ENCODE data around the gene RUNX3.

RUNX3 gene

GRCh38 chr1:24878775-24879742 is 51.0 kb downstream of the RUNX3 start:
- DNase-seq = no peak

- DNase-seq = no peak
These were observed 52.0 kb downstream of the RUNX3 start for GRCh38 chr1:24878045-24878444.

DNA sequence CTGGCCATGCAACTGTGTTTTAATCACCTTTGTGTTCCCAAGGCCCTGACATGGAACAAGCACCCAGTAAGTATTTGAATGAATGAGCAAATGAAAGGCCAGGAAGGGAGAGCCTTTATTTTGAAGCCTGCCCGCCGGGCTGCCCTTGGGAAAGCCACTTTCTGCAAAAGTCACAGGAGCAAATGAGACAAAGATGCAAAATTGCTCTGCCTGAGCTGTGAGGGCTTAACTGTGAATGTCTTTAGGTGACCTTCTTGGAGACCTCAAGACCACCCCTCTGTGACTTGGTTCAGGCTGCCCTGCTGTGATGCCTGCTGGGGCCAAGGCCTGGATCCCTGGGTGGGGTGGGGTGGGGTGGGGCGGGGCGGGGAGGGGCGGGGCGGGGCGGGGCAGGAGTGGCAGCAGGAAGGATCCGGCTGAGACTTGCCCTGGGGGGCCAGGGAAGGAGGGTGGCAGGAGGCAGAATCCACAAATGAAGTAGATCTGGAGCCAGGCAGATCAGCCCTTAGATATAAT is 54.0 kb downstream of the RUNX3 start:
- DNase-seq = no peak

DNA sequence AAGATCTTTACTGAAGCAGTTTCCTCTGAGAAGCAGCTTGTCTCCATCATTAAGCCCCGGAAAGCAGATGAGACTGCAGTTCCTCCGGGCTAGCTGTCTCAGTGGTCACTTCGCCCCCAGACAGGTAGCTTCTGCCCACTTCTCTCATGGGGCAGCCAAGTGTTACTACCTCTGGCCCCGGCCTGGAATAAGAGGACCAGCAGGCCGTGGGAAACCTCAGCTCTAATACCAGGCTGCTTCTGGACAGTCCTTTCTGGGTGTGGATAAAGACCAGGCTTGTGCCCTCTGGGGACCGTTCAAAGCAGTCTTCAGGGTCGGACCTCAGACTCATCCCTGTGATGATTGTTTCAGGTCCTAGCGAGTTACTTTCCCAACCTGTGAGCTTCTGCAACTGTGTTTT is 54.8 kb downstream of the RUNX3 start:
- no peak for DNase-seq

DNA sequence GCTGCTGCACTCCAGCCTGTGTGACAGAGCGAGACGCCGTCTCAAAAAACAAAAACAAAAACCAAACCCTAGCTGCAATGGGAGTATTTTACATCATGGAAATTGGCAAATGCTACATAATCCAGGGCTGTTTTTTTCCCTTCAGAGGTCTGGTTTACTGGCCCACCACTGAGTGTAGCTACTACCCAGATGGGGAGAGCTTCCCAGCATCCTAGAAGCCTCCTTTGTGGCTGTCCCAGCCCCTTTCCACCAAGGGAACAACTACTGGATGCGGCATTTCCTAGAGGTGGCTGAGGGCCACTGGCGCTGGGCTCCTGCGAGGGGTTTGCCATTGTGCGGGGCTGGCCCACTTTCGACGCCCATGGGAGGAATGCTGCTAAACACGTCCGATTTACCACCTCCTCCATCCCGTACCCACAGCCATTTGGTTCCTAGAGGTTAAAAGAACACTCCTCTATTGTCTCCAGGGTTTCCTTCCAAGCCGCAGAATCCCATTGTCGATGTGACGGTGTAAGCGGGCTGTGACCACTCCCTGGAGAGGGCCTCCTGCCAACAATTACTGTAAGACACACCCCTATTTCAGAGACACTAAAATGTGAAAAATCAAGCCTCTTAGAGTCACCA is 55.4 kb downstream of the RUNX3 start:
- no peak for DNase-seq

DNA sequence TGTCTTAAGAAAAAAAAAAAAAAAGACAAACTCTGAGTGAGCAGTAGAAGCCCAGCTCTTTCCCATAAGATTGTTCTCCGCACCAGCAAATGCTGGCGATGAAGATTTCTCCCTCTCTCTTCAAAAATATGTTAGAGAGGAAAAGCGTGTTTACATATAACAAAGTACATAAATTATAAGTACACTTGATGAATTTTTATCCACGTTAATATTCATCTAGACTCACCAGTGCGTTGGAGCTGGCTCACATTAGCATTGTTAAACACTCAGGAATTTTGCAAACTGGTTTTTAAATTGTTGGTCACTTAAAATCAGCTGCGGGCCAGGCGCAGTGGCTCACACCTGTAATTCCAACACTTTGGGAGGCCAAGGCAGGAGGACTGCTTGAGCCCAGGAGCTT is 56.0 kb downstream of the RUNX3 start:
- no peak for DNase-seq

DNA sequence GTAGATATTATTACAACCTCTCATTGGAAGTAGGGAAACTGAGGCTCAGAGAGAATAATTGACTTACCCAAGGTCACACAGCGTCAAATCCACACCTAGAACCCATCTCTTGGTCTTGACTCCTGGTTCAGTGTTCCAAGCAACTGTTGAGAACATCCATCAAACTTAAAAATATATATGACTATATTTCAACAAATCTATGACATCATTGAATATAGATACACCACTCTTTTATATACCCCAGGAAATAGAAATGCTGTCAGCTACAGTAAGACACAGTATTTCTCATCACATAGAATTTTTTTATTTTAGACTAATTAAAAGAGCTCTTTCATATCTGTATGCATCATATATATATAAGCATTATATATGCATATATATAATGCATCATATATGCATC is 56.9 kb downstream of the RUNX3 start:
- DNase-seq = no peak

- no peak for DNase-seq
These were observed 57.8 kb downstream of the RUNX3 start for GRCh38 chr1:24872061-24872850.

DNA sequence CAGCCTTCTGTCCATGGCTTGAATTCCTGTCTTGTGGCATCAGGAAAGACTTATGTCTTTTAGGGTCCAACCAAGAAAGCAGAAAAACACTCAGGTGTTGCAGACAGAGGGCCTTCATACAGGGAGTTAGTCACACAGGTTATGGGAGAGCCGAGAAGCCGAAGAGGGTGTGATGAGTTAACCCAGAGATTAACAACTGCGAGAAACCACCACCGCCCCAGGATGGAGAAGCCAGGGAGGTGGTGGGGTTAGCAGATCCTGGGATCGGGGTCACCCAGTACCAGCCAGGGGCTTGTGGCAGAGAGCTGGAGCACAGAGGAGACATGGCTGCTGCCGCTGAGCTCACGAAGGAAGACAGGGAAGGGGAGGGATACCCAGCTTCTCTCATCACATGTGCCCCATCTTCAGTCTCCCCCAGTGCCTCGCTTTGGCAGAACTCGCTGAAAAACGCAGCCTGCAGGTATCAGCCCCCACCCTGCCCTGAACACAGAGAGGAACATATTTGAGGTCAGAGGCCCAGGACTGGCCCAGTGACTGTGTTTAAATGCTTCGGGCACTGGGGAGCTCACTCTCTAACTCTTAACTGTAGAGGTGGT is 58.7 kb downstream of the RUNX3 start:
- no peak for DNase-seq

GRCh38 chr1:24870551-24871195 is 59.4 kb downstream of the RUNX3 start:
- DNase-seq = no peak

DNA sequence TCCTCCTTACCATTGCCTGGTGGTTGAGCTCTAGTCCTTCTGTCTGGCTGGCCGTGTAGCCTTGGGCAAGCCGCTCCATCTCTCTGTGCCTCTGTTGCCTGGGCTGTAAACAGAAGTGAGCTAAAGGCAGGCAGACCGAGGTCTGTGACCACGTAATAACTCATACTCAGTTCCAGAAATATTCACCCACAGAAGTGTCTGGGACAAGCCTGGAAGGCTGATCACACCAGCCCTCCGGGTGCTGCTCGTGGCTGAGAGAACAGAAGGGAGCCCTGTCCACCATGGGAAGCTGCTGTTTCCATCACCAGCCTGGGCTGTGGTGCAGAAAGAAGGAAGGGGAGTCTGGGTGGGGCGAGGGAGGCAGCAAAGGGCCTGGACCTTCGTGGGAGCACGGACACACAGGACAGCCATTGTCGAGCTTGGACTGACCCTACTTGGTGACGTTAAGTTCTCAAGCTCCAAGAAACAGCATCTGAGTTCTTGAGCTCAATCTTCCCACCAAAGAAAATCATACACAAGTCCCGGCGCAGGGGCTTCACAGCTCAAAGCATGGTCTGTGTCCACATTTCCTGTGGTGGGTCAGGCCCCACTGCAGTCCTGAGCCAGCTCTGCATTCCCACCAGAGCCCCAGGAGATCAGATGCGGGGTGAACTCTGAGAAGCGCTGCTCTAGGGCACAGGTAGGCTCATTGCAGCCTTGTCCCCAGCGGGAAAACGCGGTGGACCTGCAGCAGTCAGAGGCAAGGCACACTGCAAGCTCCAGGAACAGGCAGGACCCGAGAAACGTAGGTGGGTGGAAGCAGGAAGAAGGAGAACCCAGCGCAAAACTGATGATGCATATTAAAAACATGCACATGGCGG is 61.8 kb downstream of the RUNX3 start:
- no peak for DNase-seq

GRCh38 chr1:24867084-24867870 is 62.8 kb downstream of the RUNX3 start:
- no peak for DNase-seq

- DNase-seq = no peak
These were observed 63.6 kb downstream of the RUNX3 start for GRCh38 chr1:24866211-24867083.

GRCh38 chr1:24865587-24865986 is 64.5 kb downstream of the RUNX3 start:
- DNase-seq = no peak

GRCh38 chr1:24865168-24865567 is 64.9 kb downstream of the RUNX3 start:
- DNase-seq = no peak

DNA sequence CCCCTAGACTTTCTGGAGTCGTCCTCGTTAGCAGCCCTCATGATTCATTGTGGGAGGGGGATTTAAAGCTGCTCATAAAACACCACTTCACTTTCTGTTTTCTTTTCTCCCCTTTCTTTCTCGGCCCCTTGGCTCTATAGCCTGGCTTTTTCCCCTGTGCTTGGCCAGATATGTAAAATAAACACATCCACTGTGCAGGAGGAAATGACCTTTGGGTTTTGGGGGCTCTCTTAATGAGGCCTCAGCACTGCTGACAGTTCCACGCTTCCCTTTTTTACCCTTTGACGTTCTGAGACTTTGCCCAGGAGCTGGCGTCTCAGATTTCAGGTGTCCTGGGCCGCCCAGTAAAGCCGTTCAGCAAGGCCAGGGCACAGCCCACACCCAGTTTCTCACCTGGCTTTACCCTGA is 65.7 kb downstream of the RUNX3 start:
- DNase-seq = no peak

- DNase-seq = no peak
These were observed 67.1 kb downstream of the RUNX3 start for GRCh38 chr1:24862775-24863483.

DNA sequence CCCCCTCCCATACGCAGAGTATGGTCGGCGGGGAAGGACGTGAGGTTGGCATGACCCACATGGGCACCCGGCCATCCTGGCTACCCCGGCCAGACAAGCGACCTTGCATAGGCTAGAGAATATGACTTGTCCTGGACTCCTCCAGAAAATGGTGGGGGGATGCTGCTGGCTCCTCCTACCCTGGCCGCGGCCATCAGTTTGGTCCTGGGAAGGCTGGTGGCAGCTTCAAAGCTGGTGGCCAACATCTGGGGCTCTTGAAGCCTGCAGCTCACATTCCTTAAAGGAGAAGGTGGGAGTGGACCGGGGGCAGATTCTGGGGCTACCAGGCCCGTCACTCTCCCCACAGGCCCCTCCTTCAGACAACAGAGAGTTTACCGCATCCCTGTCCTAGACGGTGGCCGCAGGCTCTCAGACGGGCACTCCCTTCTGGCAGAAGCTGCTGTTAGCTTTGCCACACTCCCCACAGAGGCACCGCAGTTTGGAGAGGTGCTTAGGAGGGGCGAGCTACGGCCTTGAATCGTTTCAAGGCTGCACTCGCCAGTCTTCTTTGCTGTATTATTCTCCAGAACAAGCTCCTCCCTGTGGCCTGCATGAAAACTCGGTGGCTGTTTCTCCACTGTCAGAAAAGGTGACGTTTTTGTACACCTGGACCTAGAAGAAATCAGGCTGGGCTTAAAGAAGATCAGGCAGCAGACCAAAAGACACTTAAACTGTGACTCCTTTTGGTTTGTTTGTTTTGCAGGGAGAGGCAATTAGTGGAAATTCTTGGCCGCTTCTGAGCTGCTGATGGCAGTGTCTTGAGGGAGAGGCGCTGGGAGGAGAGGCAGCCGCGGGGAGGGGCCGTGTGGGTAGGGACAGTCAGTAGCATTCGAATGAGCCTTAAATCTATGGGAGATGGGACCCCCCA is 68.0 kb downstream of the RUNX3 start:
- no peak for DNase-seq

Measured in CD4-positive, alpha-beta T cell treated with Interferon alpha-2 for 1 hour (primary cell).